ENCODE data around the gene SEMG2.

The SEMG2 gene

DNA sequence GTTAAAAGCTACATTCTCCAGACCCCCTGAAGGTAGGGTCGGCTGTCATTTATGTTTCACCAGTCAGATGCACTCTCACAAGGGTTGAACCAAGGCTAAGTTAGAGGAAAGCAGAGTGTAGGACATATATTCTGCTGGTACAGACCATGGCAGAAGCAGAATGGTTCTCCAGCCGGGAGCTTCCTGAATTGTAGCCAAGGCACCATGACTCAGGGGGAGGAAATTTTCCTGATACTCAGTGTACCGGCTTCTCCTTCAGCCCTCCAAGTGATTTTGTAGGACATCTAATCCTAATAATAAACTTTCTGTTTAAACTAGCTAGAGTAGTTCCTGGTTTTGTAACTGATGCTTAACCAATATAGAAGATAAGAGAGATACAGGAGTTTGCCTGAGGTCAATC, 47.4 kb downstream of the SEMG2 start:
- in situ Hi-C loops (cut with MboI; ENCODE audit: low sequenced_read_pairs, unreplicated experiment) = no loop called here
- TF ChIP-seq, protein P1, sequence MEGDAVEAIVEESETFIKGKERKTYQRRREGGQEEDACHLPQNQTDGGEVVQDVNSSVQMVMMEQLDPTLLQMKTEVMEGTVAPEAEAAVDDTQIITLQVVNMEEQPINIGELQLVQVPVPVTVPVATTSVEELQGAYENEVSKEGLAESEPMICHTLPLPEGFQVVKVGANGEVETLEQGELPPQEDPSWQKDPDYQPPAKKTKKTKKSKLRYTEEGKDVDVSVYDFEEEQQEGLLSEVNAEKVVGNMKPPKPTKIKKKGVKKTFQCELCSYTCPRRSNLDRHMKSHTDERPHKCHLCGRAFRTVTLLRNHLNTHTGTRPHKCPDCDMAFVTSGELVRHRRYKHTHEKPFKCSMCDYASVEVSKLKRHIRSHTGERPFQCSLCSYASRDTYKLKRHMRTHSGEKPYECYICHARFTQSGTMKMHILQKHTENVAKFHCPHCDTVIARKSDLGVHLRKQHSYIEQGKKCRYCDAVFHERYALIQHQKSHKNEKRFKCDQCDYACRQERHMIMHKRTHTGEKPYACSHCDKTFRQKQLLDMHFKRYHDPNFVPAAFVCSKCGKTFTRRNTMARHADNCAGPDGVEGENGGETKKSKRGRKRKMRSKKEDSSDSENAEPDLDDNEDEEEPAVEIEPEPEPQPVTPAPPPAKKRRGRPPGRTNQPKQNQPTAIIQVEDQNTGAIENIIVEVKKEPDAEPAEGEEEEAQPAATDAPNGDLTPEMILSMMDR (IDR thresholded peaks at IDR 0.05; ENCODE audit: borderline replicate concordance, control extremely low read depth, extremely low read depth, insufficient read depth, missing control alignments) = no peak
- no peak for DNase-seq (ENCODE audit: low spot score)

DNA sequence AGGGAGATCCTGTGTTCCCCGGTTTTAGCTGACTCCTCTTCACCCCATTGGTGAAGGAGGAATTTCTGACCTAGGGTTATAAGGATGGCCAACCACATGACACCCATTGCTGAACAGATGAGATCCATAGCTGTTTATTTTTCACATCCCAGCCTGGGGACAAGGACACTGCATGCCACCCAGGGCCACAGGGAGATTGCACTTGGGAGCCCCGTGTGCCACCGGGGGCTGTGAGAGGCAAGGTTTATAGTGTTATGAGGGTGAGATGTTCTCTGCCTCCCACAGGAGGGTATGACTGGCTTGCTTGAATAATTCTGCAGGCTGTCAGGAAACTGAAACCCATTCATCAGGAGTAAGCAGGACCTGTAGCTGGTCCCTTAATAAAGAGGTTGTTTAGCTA, 47.9 kb downstream of the SEMG2 start:
- in situ Hi-C loops (cut with MboI; ENCODE audit: low sequenced_read_pairs, unreplicated experiment) = no loop called here
- TF ChIP-seq, protein P1 (IDR thresholded peaks at IDR 0.05; ENCODE audit: borderline replicate concordance, control extremely low read depth, extremely low read depth, insufficient read depth, missing control alignments) = no peak
- DNase-seq (ENCODE audit: low spot score) = no peak

DNA sequence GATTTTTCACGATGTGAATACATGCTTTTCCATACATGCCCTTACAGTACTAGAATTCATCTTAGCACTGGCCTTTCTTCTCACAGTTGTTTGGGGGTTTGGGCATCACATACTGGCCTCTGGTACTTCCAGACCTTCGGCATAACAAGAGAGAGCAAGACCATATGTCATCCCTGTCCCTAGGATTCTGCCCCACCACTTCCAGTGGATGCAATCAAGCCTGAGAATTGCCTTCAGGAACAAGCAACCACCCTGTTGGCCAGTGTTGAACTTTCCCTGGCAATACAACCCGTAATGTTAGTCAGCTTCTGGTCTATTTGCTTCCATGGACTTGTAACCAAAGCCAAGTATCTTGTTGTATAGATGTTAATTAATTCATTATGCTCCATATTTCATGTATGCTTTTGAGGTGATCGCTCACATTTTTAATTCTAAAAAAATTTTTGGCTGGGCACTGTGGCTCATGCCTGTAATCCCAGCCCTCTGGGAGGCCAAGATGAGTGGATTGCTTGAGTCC, 48.6 kb downstream of the SEMG2 start:
- in situ Hi-C loops (cut with MboI; ENCODE audit: low sequenced_read_pairs, unreplicated experiment) = no loop called here
- no peak for DNase-seq (ENCODE audit: low spot score)
- TF ChIP-seq, protein P1 (IDR thresholded peaks at IDR 0.05; ENCODE audit: borderline replicate concordance, control extremely low read depth, extremely low read depth, insufficient read depth, missing control alignments) = no peak
